HG03571 (cell line): ENCODE data around the gene FKBP9.

Source experiments
- ATAC-seq: cut with Tn5 transposase; IDR thresholded peaks from one replicate; pipeline ENCODE4 v1.9.1; 2021; ENCODE audit not compliant: unreplicated experiment

Gene FKBP9

GRCh38 chr7:33055158-33055557, 97.9 kb downstream of the FKBP9 start:
- ATAC-seq: no peak
